H1 (cell line): ENCODE results near the gene FIS1. TPM values are rescaled to one million over a fixed set of nuclear protein-coding genes. Genes with fewer than 3 reads are reported as not detected.

Experiments
- CTCF ChIA-PET: fragments of 300-600 bp; sonication (Branson Sonifier 250); formaldehyde crosslinking; loops from one replicate; lab custom pipeline; 2021; ENCODE audit not compliant: partially characterized antibody; lab: Charles Lee
- POLR2A ChIA-PET: fragments of 300-600 bp; sonication (Branson Sonifier 250); formaldehyde crosslinking; loops from one replicate; lab custom pipeline; 2021; ENCODE audit warnings: inconsistent platforms; ENCODE audit not compliant: partially characterized antibody; lab: Charles Lee
- DNase-seq, 2 experiments: peaks; one replicate each; pipeline versions ENCODE4 v3.0.0 to v3.0.0-alpha.2; 2010 to 2022; ENCODE audit warnings: low spot score in 2 of 2, low read depth in 1 of 2, mixed read lengths in 1 of 2
- FAIRE-seq: peaks from 2 replicates; lab custom pipeline; 2011; peaks lifted over from hg19 to GRCh38; lab: Jason Lieb, UNC
- H2AFZ ChIP-seq: 2 replicates; pipeline ENCODE4 v1.8.1; 2012; ENCODE audit warnings: low read length, inconsistent platforms
- H2AK5ac ChIP-seq: 2 replicates; pipeline ENCODE4 v1.6.1; 2013; ENCODE audit warnings: low read depth, low read length
- H2BK120ac ChIP-seq: replicated peaks from 2 replicates; pipeline ENCODE3; 2013; ENCODE audit warnings: low read depth, low read length, inconsistent platforms
- H2BK12ac ChIP-seq: 2 replicates; pipeline ENCODE4 v1.6.1; 2013; ENCODE audit warnings: low read depth, low read length
- H2BK15ac ChIP-seq: 2 replicates; pipeline ENCODE4 v1.6.1; 2013; ENCODE audit warnings: low read length
- H2BK20ac ChIP-seq: 2 replicates; pipeline ENCODE4 v1.6.1; 2013; ENCODE audit warnings: low read length
- H2BK5ac ChIP-seq: 2 replicates; pipeline ENCODE4 v1.6.1; 2013; ENCODE audit warnings: low read depth, low read length
- H3K14ac ChIP-seq: 2 replicates; pipeline ENCODE4 v1.6.1; 2013; ENCODE audit warnings: inconsistent platforms; ENCODE audit not compliant: insufficient read length
- H3K18ac ChIP-seq: 2 replicates; pipeline ENCODE4 v1.6.1; 2013; ENCODE audit warnings: low read length; ENCODE audit errors: extremely low read depth
- H3K23ac ChIP-seq: 2 replicates; pipeline ENCODE4 v1.6.1; 2013; ENCODE audit warnings: inconsistent platforms; ENCODE audit not compliant: insufficient read length
- H3K23me2 ChIP-seq: 2 replicates; pipeline ENCODE4 v1.6.1; 2013; ENCODE audit warnings: low read depth, low read length
- H3K27ac ChIP-seq: 2 replicates; pipeline ENCODE4 v1.6.1; 2011; ENCODE audit warnings: low read depth, low read length, inconsistent platforms
- H3K27me3 ChIP-seq, 4 experiments: replicated peaks in 1 of 4; 1 replicate in 1 of 4; 2 replicates in 3 of 4; pipeline versions ENCODE4 v1.6.1 to v1.8.1; 2011 to 2013; ENCODE audit warnings: low read length in 3 of 4, mild to moderate bottlenecking in 3 of 4, inconsistent platforms in 2 of 4, mixed read lengths in 2 of 4, moderate library complexity in 1 of 4; ENCODE audit not compliant: control insufficient read depth in 3 of 4, insufficient read depth in 3 of 4; ENCODE audit errors: extremely low read depth in 1 of 4
- H3K36me3 ChIP-seq, 4 experiments: 2 replicates each; pipeline versions ENCODE4 v1.6.1 to v1.8.1; 2011 to 2013; ENCODE audit warnings: mild to moderate bottlenecking in 4 of 4, low read length in 3 of 4, moderate library complexity in 2 of 4, control low read depth in 1 of 4, inconsistent platforms in 1 of 4; ENCODE audit not compliant: insufficient read depth in 4 of 4, control insufficient read depth in 2 of 4
- H3K4ac ChIP-seq: replicated peaks from 2 replicates; pipeline ENCODE3; 2013; ENCODE audit warnings: low read length, low read depth, mixed read lengths, inconsistent platforms; ENCODE audit not compliant: insufficient read length
- H3K4me1 ChIP-seq, 4 experiments: replicated peaks in 1 of 4; 1 replicate in 1 of 4; 2 replicates in 3 of 4; pipeline versions ENCODE4 v1.6.1 to v1.8.1; 2011 to 2013; ENCODE audit warnings: low read length in 3 of 4, inconsistent platforms in 2 of 4, mixed read lengths in 1 of 4; ENCODE audit not compliant: insufficient read depth in 4 of 4, control insufficient read depth in 3 of 4
- H3K4me2 ChIP-seq, 2 experiments: 2 replicates each; pipeline versions ENCODE4 v1.6.1 to v1.8.1; 2011 to 2013; ENCODE audit warnings: low read depth in 2 of 2, low read length in 2 of 2, control low read depth in 1 of 2, inconsistent platforms in 1 of 2, mild to moderate bottlenecking in 1 of 2; ENCODE audit not compliant: insufficient read depth in 1 of 2
- H3K4me3 ChIP-seq, 4 experiments: fragments of 200-600, 300-600 bp in 1 of 4; sonication (generic), shearing (Covaris generic), sonication (Bioruptor Twin) in 1 of 4; 2 replicates each; pipeline versions ENCODE4 v1.5.1 to v1.8.1; 2011 to 2016; ENCODE audit warnings: low read length in 4 of 4, low read depth in 3 of 4, control low read depth in 2 of 4, inconsistent platforms in 2 of 4, mild to moderate bottlenecking in 2 of 4, mixed read lengths in 1 of 4, moderate library complexity in 1 of 4; ENCODE audit not compliant: insufficient read depth in 2 of 4; ENCODE audit errors: extremely low read depth in 1 of 4
- H3K56ac ChIP-seq: replicated peaks from 2 replicates; pipeline ENCODE3; 2013; ENCODE audit warnings: low read depth, mild to moderate bottlenecking, mixed read lengths, low read length, inconsistent platforms; ENCODE audit not compliant: insufficient read length
- H3K79me1 ChIP-seq: 2 replicates; pipeline ENCODE4 v1.6.1; 2013; ENCODE audit warnings: low read depth, low read length, control low read depth
- H3K79me2 ChIP-seq, 2 experiments: 2 replicates each; pipeline versions ENCODE4 v1.6.1 to v1.8.1; 2012 to 2013; ENCODE audit warnings: low read length in 2 of 2, mild to moderate bottlenecking in 2 of 2, inconsistent platforms in 1 of 2; ENCODE audit not compliant: insufficient read depth in 2 of 2, control insufficient read depth in 1 of 2
- H3K9ac ChIP-seq, 4 experiments: replicated peaks in 1 of 4; 1 replicate in 1 of 4; 2 replicates in 3 of 4; pipeline versions ENCODE4 v1.6.1 to v1.8.1; 2011 to 2013; ENCODE audit warnings: low read depth in 3 of 4, low read length in 3 of 4, control low read depth in 2 of 4, mild to moderate bottlenecking in 2 of 4, moderate library complexity in 2 of 4, inconsistent platforms in 1 of 4; ENCODE audit errors: extremely low read depth in 1 of 4
- H3K9me3 ChIP-seq, 2 experiments: 2 replicates each; pipeline versions ENCODE4 v1.6.1 to v1.8.1; 2012 to 2013; ENCODE audit warnings: mild to moderate bottlenecking in 2 of 2, moderate library complexity in 2 of 2, control low read depth in 1 of 2, inconsistent platforms in 1 of 2, low read depth in 1 of 2, low read length in 1 of 2, mixed read lengths in 1 of 2; ENCODE audit not compliant: insufficient read depth in 2 of 2
- H4K20me1 ChIP-seq, 2 experiments: replicated peaks in 1 of 2; 2 replicates each; pipeline versions ENCODE3 to v1.8.1; 2011 to 2013; ENCODE audit warnings: inconsistent platforms in 2 of 2, low read length in 2 of 2, mild to moderate bottlenecking in 1 of 2; ENCODE audit not compliant: insufficient read depth in 2 of 2, control insufficient read depth in 1 of 2
- H4K5ac ChIP-seq: 2 replicates; pipeline ENCODE4 v1.6.1; 2013; ENCODE audit warnings: low read length, low read depth, mixed read lengths, inconsistent platforms; ENCODE audit not compliant: insufficient read length
- H4K8ac ChIP-seq: 2 replicates; pipeline ENCODE4 v1.8.0; 2013; ENCODE audit warnings: mild to moderate bottlenecking, moderate library complexity, low read length, inconsistent platforms; ENCODE audit not compliant: insufficient read depth; ENCODE audit errors: extremely low read depth
- H4K91ac ChIP-seq: replicated peaks from 2 replicates; pipeline ENCODE3; 2013; ENCODE audit warnings: low read length, mixed read lengths, inconsistent platforms; ENCODE audit not compliant: insufficient read length
- CBX8 ChIP-seq: fragments of 300-800, 300-1000 bp; sonication (generic); IDR thresholded peaks from 2 replicates; pipeline ENCODE4 v1.7.1; 2016; ENCODE audit warnings: low read depth, low read length, borderline replicate concordance
- FOSL1 ChIP-seq: IDR thresholded peaks from 2 replicates; pipeline ENCODE4 v1.6.1; 2011; ENCODE audit warnings: mild to moderate bottlenecking, low read depth, low read length, moderate library complexity; ENCODE audit not compliant: insufficient read depth
- HDAC2 ChIP-seq, 2 experiments: fragments of 300-600 bp in 1 of 2; sonication (generic) in 1 of 2; IDR thresholded peaks; 2 replicates each; pipeline ENCODE4 v1.6.1; 2011 to 2012; ENCODE audit warnings: low read depth in 2 of 2, low read length in 2 of 2, mild to moderate bottlenecking in 2 of 2, moderate library complexity in 2 of 2, borderline replicate concordance in 1 of 2, inconsistent platforms in 1 of 2
- NRF1 ChIP-seq: IDR thresholded peaks from 2 replicates; pipeline ENCODE4 v1.6.1; 2011; ENCODE audit warnings: mild to moderate bottlenecking, low read depth, low read length, improper control_type of control experiment
- POLR2A ChIP-seq, 2 experiments: IDR thresholded peaks; 1 replicate in 1 of 2; 2 replicates in 1 of 2; pipeline ENCODE4 v1.6.1; 2011; ENCODE audit warnings: low read depth in 2 of 2, low read length in 2 of 2, mild to moderate bottlenecking in 2 of 2; ENCODE audit errors: control extremely low read depth in 1 of 2
- RBBP5 ChIP-seq: IDR thresholded peaks from 2 replicates; pipeline ENCODE4 v1.7.1; 2012; ENCODE audit warnings: low read depth, mild to moderate bottlenecking, inconsistent platforms, low read length, moderate library complexity, borderline replicate concordance
- SUZ12 ChIP-seq: fragments of 200-600 bp; sonication (generic); IDR thresholded peaks from 2 replicates; pipeline ENCODE4 v1.6.1; 2012; ENCODE audit warnings: mild to moderate bottlenecking, inconsistent platforms, low read length, moderate library complexity, mixed read lengths
- TBP ChIP-seq: IDR thresholded peaks from 2 replicates; pipeline ENCODE4 v1.6.1; 2011; ENCODE audit warnings: low read depth, low read length, improper control_type of control experiment
- WGBS, 2 experiments: shearing (Covaris generic) in 1 of 2; methylation state at CpG; one replicate each; pipeline versions ENCODE4 v1.1.6 to v1.1.7; 2013 to 2015; ENCODE audit warnings: low lambda C conversion rate in 2 of 2, mixed read lengths in 2 of 2, inconsistent platforms in 1 of 2, low coverage in 1 of 2, missing lambda C conversion rate in 1 of 2; ENCODE audit not compliant: insufficient replicate concordance in 2 of 2, insufficient coverage in 1 of 2, insufficient read length in 1 of 2; ENCODE audit errors: extremely low coverage in 1 of 2, missing lambda C conversion rate in 1 of 2; 5-methylcytosine and 5-hydroxymethylcytosine counted together
- polyA plus RNA-seq, 7 experiments: library from polyadenylated mRNA; depleted of rRNA in 3 of 7; stranded (reverse) in 5 of 7; unstranded in 2 of 7; fragments of >200 nt in 5 of 7; fragments of 200-250 nt in 2 of 7; gene quantifications; 1 replicate in 5 of 7; 2 replicates in 1 of 7; 4 replicates in 1 of 7; pipeline versions ENCODE4 v1.2.1 to v1.2.3, GENCODE V29; 2011 to 2013; ENCODE audit warnings: missing spikeins in 2 of 7, mixed read lengths in 2 of 7
- total RNA-seq: library from RNA; stranded (reverse); fragmentation: NEBNext Ultra II Directional; extraction: Animal tissue kit (Norgen Biotek cat#: 25700); gene quantifications from 2 replicates; pipeline ENCODE4 v1.2.1, GENCODE V29; 2021

Gene FIS1
- total and polyA plus RNA-seq, 2 of the 8 experiments (the other 6 are each of a cell fraction or from before 2014, with no cell fraction given) = 128 to 195 TPM

DNA sequence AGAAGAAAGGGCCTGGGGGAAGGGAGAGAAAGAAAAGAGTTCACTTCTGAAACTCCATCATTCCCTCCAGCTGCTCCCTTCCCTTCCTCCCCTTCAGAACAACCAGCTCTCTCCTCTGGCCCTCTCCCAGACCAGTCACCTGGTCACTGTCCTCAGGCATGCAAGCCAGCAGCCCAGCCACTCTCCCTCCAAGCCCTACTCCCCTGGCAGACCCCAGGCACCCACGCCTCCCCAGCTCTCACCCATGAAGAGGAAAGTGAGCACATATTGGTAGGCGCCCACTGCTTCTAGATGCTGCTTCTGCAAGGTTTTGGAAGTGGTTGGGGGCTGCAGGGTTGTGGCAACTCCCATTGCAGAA lies 44.4 kb downstream of the FIS1 start:
- Histone ChIP-seq H3K9ac (no peak overlapping the region), H2BK5ac (peak overlapping the region; percentile 20; the same call in 1 of the 2 replicates), H3K27me3 (peaks cover 0 to 16% (median 9%) of the 10 kb centered on the region in 4 experiments; a peak in 5 of 7 replicates), H2AK5ac (no peak overlapping the region), H3K36me3 (no peaks in the 10 kb centered on the region), H2AFZ (no peak overlapping the region), H2BK120ac (no peak overlapping the region), H3K27ac (no peak overlapping the region), H3K14ac (no peak overlapping the region), H3K18ac (peak overlapping the region; percentile 56; the same call in 1 of the 2 replicates), H3K23ac (no peak overlapping the region), H3K79me1 (no peaks in the 10 kb centered on the region), H4K5ac (no peak overlapping the region), H3K4me2 (peak overlapping the region; percentile 39 to 59; a peak in 3 of 4 replicates), H3K23me2 (peaks cover 8% of the 10 kb centered on the region; the same call in 1 of the 2 replicates), H4K8ac (no peak overlapping the region), H2BK12ac (peak overlapping the region; percentile 52; the same call in 1 of the 2 replicates), H2BK15ac (no peak overlapping the region), H4K91ac (peak overlapping the region; percentile 12), H3K4me1 (peaks cover 5 to 20% (median 13%) of the 10 kb centered on the region in 4 experiments), H2BK20ac (peak overlapping the region; percentile 77; the same call in 1 of the 2 replicates), H4K20me1 (no peaks in the 10 kb centered on the region), H3K56ac (no peak overlapping the region), H3K9me3 (no peaks in the 10 kb centered on the region), H3K4me3 (peak overlapping the region in 1 of 4 experiments; percentile 60; a peak in 1 of 8 replicates), H3K4ac (no peak overlapping the region), H3K79me2 (no peaks in the 10 kb centered on the region)
- ChIA-PET CTCF (interaction anchor here (0.6 to 12.3 kb wide), 12 partner anchors 8 to 562 kb away, joined by 3 to 168 read pairs (median 5); no protein-coding TSS in a partner anchor), POLR2A (interaction anchor here (0.6 to 2.0 kb wide), 13 partner anchors 11 to 266 kb away, joined by 3 to 6 read pairs (median 4); partner anchors contain the start of genes NAT16 and TRIM56)
- no peak for DNase-seq
- FAIRE-seq = no peak
- 67% methylated on average over 2 of the region's 2 CpGs; no CpG with 5 or more reads in 1 of the 2 experiments for WGBS, 2 experiments
- TF ChIP-seq FOSL1 (no peak), NRF1 (no peak), CBX8 (no peak), TBP (no peak), RBBP5 (peak; percentile 64; the same call in 1 of the 2 replicates), HDAC2 (IDR thresholded peaks at IDR 0.05; ENCODE audit: borderline replicate concordance in 1 of 2, low read depth in 2 of 2, low read length in 2 of 2) (no peak), SUZ12 (no peak), POLR2A (IDR thresholded peaks at IDR 0.05; ENCODE audit: control extremely low read depth in 1 of 2, low read depth in 2 of 2, low read length in 2 of 2) (no peak)
